ENCODE data around the gene COL4A4. TPM values are rescaled to one million over a fixed set of nuclear protein-coding genes. Genes with fewer than 3 reads are reported as not detected.

COL4A4 gene
- total and polyA plus RNA-seq, 2 of the 4 experiments (the other 2 are of a cell fraction) = 0.02 TPM; not detected in 1

GRCh38 chr2:227057743-227058447 is 106.1 kb downstream of the COL4A4 start:
- Histone ChIP-seq H4K5ac (ENCODE audit: low read depth, low read length) (no peak overlapping the region), H3K9me3 (ENCODE audit: control insufficient read depth, insufficient read depth, low read length) (no peaks in the 10 kb centered on the region), H2AFZ (replicated peaks; ENCODE audit: low read length, poor library complexity) (no peak overlapping the region), H2BK120ac (ENCODE audit: low read depth, low read length) (no peak overlapping the region), H3K9me1 (ENCODE audit: insufficient read depth, low read length) (no peaks in the 10 kb centered on the region), H2AK9ac (replicated peaks; ENCODE audit: low read depth, low read length, poor library complexity) (no peak overlapping the region), H3K9ac (ENCODE audit: low read depth, low read length) (no peak overlapping the region), H3K27me3 (ENCODE audit: control insufficient read depth, insufficient read depth, low read length) (peaks cover 4% of the 10 kb centered on the region; the same call in 1 of the 2 replicates), H3K14ac (replicated peaks; ENCODE audit: low read depth, low read length) (no peak overlapping the region), H3K56ac (ENCODE audit: extremely low read depth, insufficient read depth, low read length) (no peak overlapping the region), H2BK20ac (ENCODE audit: low read depth, low read length) (no peak overlapping the region), H3K4me1 (ENCODE audit: control insufficient read depth, insufficient read depth, low read length) (no peaks in the 10 kb centered on the region), H3K23ac (ENCODE audit: low read depth, low read length) (no peak overlapping the region), H4K8ac (ENCODE audit: low read depth in 2 of 2, low read length in 2 of 2) (no peak overlapping the region), H2BK15ac (ENCODE audit: low read depth, low read length) (no peak overlapping the region), H4K20me1 (ENCODE audit: insufficient read depth, low read length) (no peaks in the 10 kb centered on the region), H4K91ac (ENCODE audit: insufficient read depth, low read depth, low read length) (no peak overlapping the region), H2BK5ac (ENCODE audit: low read depth, low read length, poor library complexity, severe bottlenecking) (no peak overlapping the region), H2AK5ac (ENCODE audit: low read depth, low read length) (no peak overlapping the region), H3K27ac (ENCODE audit: insufficient read depth, low read length) (no peak overlapping the region), H3K79me1 (ENCODE audit: low read depth in 1 of 2, low read length in 2 of 2) (no peaks in the 10 kb centered on the region), H3K4ac (ENCODE audit: low read depth, low read length) (no peak overlapping the region), H3K4me2 (ENCODE audit: low read depth, low read length) (no peak overlapping the region), H3K36me3 (ENCODE audit: control insufficient read depth, insufficient read depth, low read length) (no peaks in the 10 kb centered on the region), H3K18ac (ENCODE audit: low read depth, low read length) (no peak overlapping the region), H3K4me3 (ENCODE audit: insufficient read depth, low read depth, low read length) (no peak overlapping the region)
- no peak for TF ChIP-seq FOS (IDR thresholded peaks at IDR 0.05; ENCODE audit: low read depth, low read length)
- no peak for TF ChIP-seq NFE2L2 (IDR thresholded peaks at IDR 0.05; ENCODE audit: low read depth, low read length)
- no peak for TF ChIP-seq SMC3 (IDR thresholded peaks at IDR 0.05; ENCODE audit: low read depth, low read length)
- no peak for TF ChIP-seq POLR2A (IDR thresholded peaks at IDR 0.05; ENCODE audit: low read depth, low read length)
- no peak for TF ChIP-seq RAD21 (IDR thresholded peaks at IDR 0.05; ENCODE audit: low read length)
- no peak for TF ChIP-seq MAZ (IDR thresholded peaks at IDR 0.05; ENCODE audit: borderline replicate concordance, low read depth, low read length)
- intact Hi-C loops (cut with micrococcal nuclease) (no loop called here), in situ Hi-C loops (cut with MboI; ENCODE audit: low sequenced_read_pairs) (no loop called here), dilution Hi-C loops (cut with HindIII; ENCODE audit: low sequenced_read_pairs, unreplicated experiment) (no loop called here)
- CTCF ChIA-PET = no interaction called here
- ATAC-seq (ENCODE audit: low read depth) = no peak
- whole genome bisulfite sequencing, 2 experiments (ENCODE audit: extremely low coverage in 2 of 2, insufficient read length in 1 of 2) = no CpG with 5 or more reads among the region's 3 CpGs
- BruUV-seq (replicated peaks) = no TSS peak
- POLR2A ChIA-PET (ENCODE audit: unreplicated experiment) = no interaction called here
- no peak for DNase-seq
